GM12864 (cell line): ENCODE data around the gene RIMS3.

Experiments used
- DNase-seq: peaks from one replicate; pipeline ENCODE4 v3.0.0-alpha.2; 2011; ENCODE audit warnings: low read depth
- H3K4me3 ChIP-seq: 2 replicates; pipeline ENCODE4 v1.5.1; 2011; ENCODE audit warnings: mild to moderate bottlenecking, low read depth, low read length, control low read depth
- CTCF ChIP-seq: IDR thresholded peaks from 2 replicates; pipeline ENCODE4 v1.5.1; 2011; ENCODE audit warnings: low read depth, mild to moderate bottlenecking, moderate library complexity, low read length, control low read depth, inconsistent platforms; ENCODE audit errors: missing control alignments

Gene RIMS3

GRCh38 chr1:40618108-40618507 lies 47.4 kb downstream of the RIMS3 start:
- no peak for TF ChIP-seq CTCF
- DNase-seq: no peak
- no peak overlapping the region for H3K4me3 ChIP-seq

- DNase-seq: peak; percentile 38
- peak; percentile 94 for TF ChIP-seq CTCF
- no peak overlapping the region for H3K4me3 ChIP-seq
Measured at GRCh38 chr1:40612345-40612831, 53.1 kb downstream of the RIMS3 start.

GRCh38 chr1:40610156-40610555 lies 55.3 kb downstream of the RIMS3 start:
- no peak overlapping the region for H3K4me3 ChIP-seq
- no peak for TF ChIP-seq CTCF
- no peak for DNase-seq

GRCh38 chr1:40607921-40608320 lies 57.6 kb downstream of the RIMS3 start:
- no peak for TF ChIP-seq CTCF
- DNase-seq: no peak

GRCh38 chr1:40606978-40607377 lies 58.5 kb downstream of the RIMS3 start:
- no peak for TF ChIP-seq CTCF
- DNase-seq: no peak
- H3K4me3 ChIP-seq: no peak overlapping the region

More at GRCh38 chr1:40607921-40608320, 57.6 kb downstream of the RIMS3 start:
- no peak overlapping the region for H3K4me3 ChIP-seq

- no peak for DNase-seq
- H3K4me3 ChIP-seq: no peak overlapping the region
- TF ChIP-seq CTCF: no peak
Measured at GRCh38 chr1:40606194-40606593, 59.3 kb downstream of the RIMS3 start.

- H3K4me3 ChIP-seq: no peak overlapping the region
- TF ChIP-seq CTCF: no peak
- DNase-seq: no peak
Measured at GRCh38 chr1:40599926-40600325, 65.6 kb downstream of the RIMS3 start.
